Fibroblast of pulmonary artery (primary cell): ENCODE data around the gene STPG2.
A peak's percentile ranks its signal among the peaks of the same experiment; 100 is the strongest.

ENCODE experiments used
- DNase-seq: peaks from one replicate; pipeline ENCODE4 v3.0.0-alpha.2; 2010; ENCODE audit warnings: low read depth
- H3K4me3 ChIP-seq: replicated peaks from 2 replicates; pipeline ENCODE4 v1.5.1; 2011; ENCODE audit warnings: low read depth, mild to moderate bottlenecking, control low read depth, low read length, moderate library complexity
- TF ChIP-seq, protein P1 (sequence below): IDR thresholded peaks from 2 replicates; pipeline ENCODE4 v1.5.1; 2011; ENCODE audit warnings: mild to moderate bottlenecking, control low read depth, low read length, inconsistent platforms; ENCODE audit errors: missing control alignments

Gene STPG2

DNA sequence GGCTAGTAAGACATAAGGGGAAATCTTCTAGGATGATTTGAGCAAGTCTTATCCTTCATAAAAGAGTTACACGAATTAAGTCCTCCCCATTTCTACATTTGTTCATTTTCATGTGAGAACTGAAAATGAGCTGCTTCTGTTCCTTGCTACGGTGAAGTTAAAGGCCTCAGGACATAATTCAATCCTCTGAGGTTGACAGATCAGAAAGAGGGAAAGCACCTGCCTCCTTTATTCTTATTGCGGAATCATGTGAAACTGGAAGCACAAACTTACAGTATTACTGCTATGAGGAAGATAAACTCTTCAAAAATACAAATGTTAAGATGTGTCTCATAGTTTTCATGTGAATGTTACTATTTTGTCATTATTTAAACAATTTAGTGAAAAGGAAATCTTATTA, 395.3 kb downstream of the STPG2 start:
- DNase-seq: no peak
- TF ChIP-seq, protein P1, sequence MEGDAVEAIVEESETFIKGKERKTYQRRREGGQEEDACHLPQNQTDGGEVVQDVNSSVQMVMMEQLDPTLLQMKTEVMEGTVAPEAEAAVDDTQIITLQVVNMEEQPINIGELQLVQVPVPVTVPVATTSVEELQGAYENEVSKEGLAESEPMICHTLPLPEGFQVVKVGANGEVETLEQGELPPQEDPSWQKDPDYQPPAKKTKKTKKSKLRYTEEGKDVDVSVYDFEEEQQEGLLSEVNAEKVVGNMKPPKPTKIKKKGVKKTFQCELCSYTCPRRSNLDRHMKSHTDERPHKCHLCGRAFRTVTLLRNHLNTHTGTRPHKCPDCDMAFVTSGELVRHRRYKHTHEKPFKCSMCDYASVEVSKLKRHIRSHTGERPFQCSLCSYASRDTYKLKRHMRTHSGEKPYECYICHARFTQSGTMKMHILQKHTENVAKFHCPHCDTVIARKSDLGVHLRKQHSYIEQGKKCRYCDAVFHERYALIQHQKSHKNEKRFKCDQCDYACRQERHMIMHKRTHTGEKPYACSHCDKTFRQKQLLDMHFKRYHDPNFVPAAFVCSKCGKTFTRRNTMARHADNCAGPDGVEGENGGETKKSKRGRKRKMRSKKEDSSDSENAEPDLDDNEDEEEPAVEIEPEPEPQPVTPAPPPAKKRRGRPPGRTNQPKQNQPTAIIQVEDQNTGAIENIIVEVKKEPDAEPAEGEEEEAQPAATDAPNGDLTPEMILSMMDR: no peak
- no peak overlapping the region for H3K4me3 ChIP-seq

DNA sequence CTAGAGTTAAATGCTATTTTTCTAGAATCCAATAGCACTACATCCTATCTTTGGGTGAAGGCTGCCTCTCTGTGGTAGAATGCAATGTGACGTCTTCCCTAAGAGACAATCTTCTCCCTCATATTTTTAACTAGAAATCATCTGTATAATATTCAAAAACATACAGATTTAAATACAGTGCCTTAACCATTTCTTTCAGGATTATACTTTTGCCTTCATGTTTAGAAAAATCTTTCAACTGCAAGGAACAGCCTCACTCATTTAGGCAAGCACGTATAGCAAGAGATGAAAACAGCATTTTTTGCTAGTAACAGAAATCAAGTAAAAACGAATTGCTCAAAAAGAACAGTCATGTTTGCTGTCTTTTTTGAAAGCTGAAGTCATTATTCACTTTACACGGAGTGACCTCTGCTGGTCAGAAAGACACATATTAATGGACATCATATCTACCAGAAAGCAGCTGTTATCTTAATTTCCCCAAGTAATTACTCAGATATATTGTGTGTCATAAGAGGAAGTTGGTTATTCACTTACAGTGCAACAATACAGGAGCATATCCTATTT, 422.3 kb downstream of the STPG2 start:
- peak; percentile 70 for DNase-seq
- no peak overlapping the region for H3K4me3 ChIP-seq
- TF ChIP-seq, protein P1: peak; percentile 41

DNA sequence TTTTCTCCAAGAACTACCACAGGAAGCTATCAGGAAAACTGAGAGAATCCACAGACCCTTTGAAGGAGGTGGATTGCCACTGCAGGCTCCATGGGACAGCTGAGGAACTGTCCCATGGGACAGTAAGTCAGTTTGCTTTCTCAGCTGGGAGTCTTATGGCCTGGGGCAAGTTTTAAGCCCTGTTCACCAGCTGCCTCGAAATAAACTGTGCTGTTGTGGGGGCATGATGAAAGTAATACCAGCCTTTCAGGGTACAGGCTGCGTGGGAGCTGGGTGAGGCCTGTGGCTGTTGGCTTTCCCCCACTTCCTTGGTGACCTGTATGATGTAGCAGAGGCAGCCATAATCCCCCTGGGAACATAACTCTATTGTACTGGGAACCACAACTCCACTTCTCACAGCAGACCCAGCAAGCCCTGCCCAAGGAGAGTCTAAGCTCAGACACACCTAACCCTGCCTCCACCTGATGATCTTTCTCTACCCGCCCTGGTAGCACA, 452.1 kb downstream of the STPG2 start:
- H3K4me3 ChIP-seq: no peak overlapping the region
- DNase-seq: no peak
- TF ChIP-seq, protein P1: no peak

DNA sequence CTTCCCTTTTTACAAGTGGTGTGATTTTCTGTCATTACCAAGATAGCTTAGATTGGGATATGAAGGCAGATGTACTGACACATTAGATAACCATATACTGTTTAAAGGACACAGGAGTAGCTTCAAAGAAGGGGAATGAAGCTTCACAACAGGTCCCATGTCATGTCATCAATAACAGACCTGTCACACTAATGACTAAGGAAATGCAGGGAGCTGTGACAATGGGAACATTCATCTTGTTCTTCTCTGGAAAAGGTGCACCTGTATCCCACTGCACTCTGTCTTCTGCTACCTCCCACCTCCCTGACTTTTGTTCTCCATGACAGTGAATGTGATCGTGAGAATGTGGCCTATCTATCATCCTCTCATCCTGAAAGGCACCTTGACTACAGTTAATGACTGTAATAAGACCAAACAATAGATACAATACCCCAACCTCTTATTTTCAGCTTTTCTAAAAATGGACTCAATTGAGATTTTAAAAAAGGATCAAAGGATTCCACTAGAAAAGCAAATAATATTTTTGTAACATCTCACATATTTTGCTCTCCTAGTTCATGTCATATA, 472.5 kb downstream of the STPG2 start:
- H3K4me3 ChIP-seq: no peak overlapping the region
- TF ChIP-seq, protein P1: no peak
- DNase-seq: no peak

DNA sequence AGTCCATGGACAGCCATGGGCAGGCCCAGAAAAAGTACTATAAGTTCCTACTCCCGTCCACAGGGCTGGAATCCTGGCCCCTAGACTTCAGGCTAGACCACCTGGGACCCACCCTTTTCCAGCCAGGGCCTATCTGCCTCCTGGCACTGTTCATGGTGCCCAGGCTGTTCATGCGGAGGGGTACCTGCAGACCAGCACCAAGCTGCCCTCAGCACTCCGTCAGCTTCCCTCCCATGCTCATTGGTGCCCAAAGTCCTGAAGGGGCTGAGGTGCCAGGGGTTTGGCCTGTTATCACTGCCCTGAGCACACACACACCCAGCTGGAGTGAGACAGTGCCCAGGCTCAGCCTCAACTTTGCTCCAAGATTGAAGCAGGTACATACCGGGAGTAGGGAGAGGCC, 477.7 kb downstream of the STPG2 start:
- DNase-seq: no peak
- TF ChIP-seq, protein P1: no peak
- H3K4me3 ChIP-seq: no peak overlapping the region

DNA sequence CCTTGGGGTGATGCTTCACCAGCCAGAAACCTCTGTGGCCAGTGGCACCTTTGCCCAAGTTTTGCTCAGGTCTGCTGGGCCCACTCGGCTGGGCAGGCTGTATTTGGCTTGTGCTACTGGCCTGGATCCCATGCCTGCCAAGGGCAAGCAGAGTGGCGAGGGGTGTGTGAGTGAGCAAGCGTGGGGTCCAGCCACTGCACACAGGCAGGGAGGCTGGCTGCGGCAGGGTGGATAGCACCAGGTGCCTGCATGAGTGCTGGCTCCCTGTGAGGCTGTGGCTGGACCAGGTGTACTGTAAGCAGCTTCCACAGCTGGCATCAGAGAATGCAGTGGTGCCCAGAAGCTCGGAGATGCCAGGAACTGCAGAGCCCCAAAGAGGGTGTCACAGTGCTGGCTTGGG, 478.5 kb downstream of the STPG2 start:
- no peak overlapping the region for H3K4me3 ChIP-seq
- no peak for DNase-seq
- TF ChIP-seq, protein P1: no peak

DNA sequence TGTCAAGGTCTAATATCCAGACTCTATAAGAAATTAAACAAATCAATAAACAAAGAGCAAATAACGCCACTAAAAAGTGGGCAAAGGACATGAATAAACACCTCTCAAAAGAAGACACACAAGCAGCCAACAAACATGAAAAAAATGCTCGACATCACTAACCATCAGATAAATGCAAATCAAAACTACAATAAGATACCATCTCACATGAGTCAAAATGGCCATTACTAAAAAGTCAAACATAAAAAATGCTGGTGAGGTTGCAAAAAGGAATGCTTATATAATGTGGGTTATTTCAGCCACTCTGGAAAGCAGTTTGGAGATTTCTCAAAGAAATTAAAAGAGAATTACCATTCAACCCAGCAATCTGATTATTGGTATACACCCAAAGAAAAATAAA, 481.1 kb downstream of the STPG2 start:
- TF ChIP-seq, protein P1: no peak
- H3K4me3 ChIP-seq: no peak overlapping the region
- no peak for DNase-seq
